ENCODE results near the gene GDPD5. TPM values are rescaled to one million over a fixed set of nuclear protein-coding genes. Genes with fewer than 3 reads are reported as not detected.

GDPD5 gene
- total and polyA plus RNA-seq, 4 experiments from 2014 or later: 11.0 to 160 (median 85.7) TPM

- Mint-ChIP-seq H3K36me3 (peaks cover 0 to 4% of the 10 kb centered on the region in 2 donors), H3K27ac (peak overlapping the region in 5 of 7 donors; percentile 61 to 88 (median 81)), H3K4me1 (peaks cover 14 to 43% (median 22%) of the 10 kb centered on the region in 4 donors), H3K9me3 (peaks cover 0 to 5% (median 0%) of the 10 kb centered on the region in 8 donors), H3K27me3 (peaks cover 8 to 26% of the 10 kb centered on the region in 2 donors), H3K4me3 (peak overlapping the region; percentile 68 to 85 (median 80))
- ChIA-PET POLR2A (ENCODE audit: partially characterized antibody) (interaction anchor here (0.9 to 4.2 kb wide), 10 partner anchors 21 to 385 kb away, joined by 3 to 39 read pairs (median 5); partner anchors contain the start of genes GDPD5, RPS3 and SERPINH1), CTCF (ENCODE audit: partially characterized antibody) (interaction anchor here (1.1 to 7.7 kb wide), 3 partner anchors 22 to 29 kb away, joined by 3 to 29 read pairs (median 5); partner anchors contain the start of gene RPS3)
- no peaks in the 10 kb centered on the region for H3K36me3 ChIP-seq (ENCODE audit: insufficient read depth, low read length)
- H3K27ac ChIP-seq (ENCODE audit: low read depth, low read length): no peak overlapping the region
- H3K9me3 ChIP-seq (ENCODE audit: control insufficient read depth in 1 of 2, low read length in 2 of 2): no peaks in the 10 kb centered on the region
- DNase-seq: no peak
- peaks cover 25% of the 10 kb centered on the region for H3K4me1 ChIP-seq (ENCODE audit: insufficient read depth, low read length)
- H3K27me3 ChIP-seq (ENCODE audit: insufficient read depth, low read length): peaks cover 6% of the 10 kb centered on the region
- H3K4me3 ChIP-seq (ENCODE audit: low read length in 2 of 2): no peak overlapping the region
- intact Hi-C loops (cut with micrococcal nuclease): no loop called here
Measured at GRCh38 chr11:75428989-75429640, 96.6 kb downstream of the GDPD5 start.

- Histone ChIP-seq H3K4me3 (ENCODE audit: low read length in 2 of 2) (peak overlapping the region in 1 of 2 donors; percentile 16), H3K27me3 (ENCODE audit: insufficient read depth, low read length) (peaks cover 6% of the 10 kb centered on the region), H3K36me3 (ENCODE audit: insufficient read depth, low read length) (no peaks in the 10 kb centered on the region), H3K27ac (ENCODE audit: low read depth, low read length) (no peak overlapping the region), H3K9me3 (ENCODE audit: control insufficient read depth in 1 of 2, low read length in 2 of 2) (no peaks in the 10 kb centered on the region), H3K4me1 (ENCODE audit: insufficient read depth, low read length) (peaks cover 25% of the 10 kb centered on the region)
- intact Hi-C loops (cut with micrococcal nuclease): no loop called here
- H3K36me3 Mint-ChIP-seq: peaks cover under 1 to 7% of the 10 kb centered on the region in 2 donors
- ChIA-PET POLR2A (ENCODE audit: partially characterized antibody) (interaction anchor here (0.9 to 4.2 kb wide), 4 partner anchors 15 to 97 kb away, joined by 3 to 39 read pairs (median 3); partner anchors contain the start of genes GDPD5 and RPS3), CTCF (ENCODE audit: partially characterized antibody) (interaction anchor here (0.6 to 7.7 kb wide), 6 partner anchors 12 to 149 kb away, joined by 3 to 29 read pairs (median 3); no protein-coding TSS in a partner anchor)
- H3K4me3 Mint-ChIP-seq: peak overlapping the region in 7 of 8 donors; percentile 10 to 82 (median 65)
- peaks cover 14 to 42% (median 22%) of the 10 kb centered on the region in 4 donors for H3K4me1 Mint-ChIP-seq
- peaks cover 7 to 24% of the 10 kb centered on the region in 2 donors for H3K27me3 Mint-ChIP-seq
- peaks cover 0 to 5% (median 0%) of the 10 kb centered on the region in 8 donors for H3K9me3 Mint-ChIP-seq
- DNase-seq: peak; percentile 46 to 82 (median 55)
- H3K27ac Mint-ChIP-seq: peak overlapping the region; percentile 57 to 90 (median 68)
Measured at GRCh38 chr11:75428281-75428724, 97.4 kb downstream of the GDPD5 start.

- H3K4me3 Mint-ChIP-seq: peak overlapping the region in 1 of 8 donors; percentile 4
- Histone ChIP-seq H3K4me3 (ENCODE audit: low read length in 2 of 2) (no peak overlapping the region), H3K27me3 (ENCODE audit: insufficient read depth, low read length) (peaks cover 6% of the 10 kb centered on the region), H3K36me3 (ENCODE audit: insufficient read depth, low read length) (no peaks in the 10 kb centered on the region), H3K27ac (ENCODE audit: low read depth, low read length) (no peak overlapping the region), H3K9me3 (ENCODE audit: control insufficient read depth in 1 of 2, low read length in 2 of 2) (no peaks in the 10 kb centered on the region), H3K4me1 (ENCODE audit: insufficient read depth, low read length) (peaks cover 25% of the 10 kb centered on the region)
- H3K36me3 Mint-ChIP-seq: peaks cover 4 to 10% of the 10 kb centered on the region in 2 donors
- no peak for DNase-seq
- ChIA-PET CTCF (ENCODE audit: partially characterized antibody) (interaction anchor here (2.0 to 7.7 kb wide), 2 partner anchors 20 to 39 kb away, joined by 6 to 29 read pairs; no protein-coding TSS in a partner anchor), POLR2A (ENCODE audit: partially characterized antibody) (interaction anchor here (1.0 kb wide), 1 partner anchor 27 kb away, joined by 5 read pairs; no protein-coding TSS in a partner anchor)
- peaks cover 4 to 19% of the 10 kb centered on the region in 2 donors for H3K27me3 Mint-ChIP-seq
- H3K9me3 Mint-ChIP-seq: peaks cover 0 to 5% (median 0%) of the 10 kb centered on the region in 8 donors
- peak overlapping the region in 1 of 7 donors; percentile 88 for H3K27ac Mint-ChIP-seq
- intact Hi-C loops (cut with micrococcal nuclease): no loop called here
- peaks cover 13 to 35% (median 21%) of the 10 kb centered on the region in 4 donors for H3K4me1 Mint-ChIP-seq
Measured at GRCh38 chr11:75427181-75427580, 98.6 kb downstream of the GDPD5 start.

- Mint-ChIP-seq H3K4me3 (no peak overlapping the region), H3K27ac (peak overlapping the region in 1 of 7 donors; percentile 52), H3K36me3 (peaks cover 4 to 12% of the 10 kb centered on the region in 2 donors), H3K27me3 (peaks cover 4 to 16% of the 10 kb centered on the region in 2 donors), H3K4me1 (peaks cover 13 to 33% (median 21%) of the 10 kb centered on the region in 4 donors), H3K9me3 (peaks cover 0 to 5% (median 0%) of the 10 kb centered on the region in 8 donors)
- CTCF ChIA-PET (ENCODE audit: partially characterized antibody): interaction anchor here (1.8 to 7.7 kb wide), 3 partner anchors 19 to 38 kb away, joined by 6 to 29 read pairs (median 7); no protein-coding TSS in a partner anchor
- Histone ChIP-seq H3K27me3 (ENCODE audit: insufficient read depth, low read length) (peaks cover 6% of the 10 kb centered on the region), H3K9me3 (ENCODE audit: control insufficient read depth in 1 of 2, low read length in 2 of 2) (no peaks in the 10 kb centered on the region), H3K27ac (ENCODE audit: low read depth, low read length) (no peak overlapping the region), H3K36me3 (ENCODE audit: insufficient read depth, low read length) (no peaks in the 10 kb centered on the region), H3K4me1 (ENCODE audit: insufficient read depth, low read length) (peaks cover 25% of the 10 kb centered on the region), H3K4me3 (ENCODE audit: low read length in 2 of 2) (no peak overlapping the region)
- intact Hi-C loops (cut with micrococcal nuclease): no loop called here
- POLR2A ChIA-PET (ENCODE audit: partially characterized antibody): interaction anchor here (0.6 kb wide), 1 partner anchor 70 kb away, joined by 3 read pairs; no protein-coding TSS in a partner anchor
- no peak for DNase-seq
Measured at GRCh38 chr11:75426720-75427086, 99.0 kb downstream of the GDPD5 start.

GRCh38 chr11:75425422-75425821, 100.3 kb downstream of the GDPD5 start:
- peaks cover 4 to 11% of the 10 kb centered on the region in 2 donors for H3K36me3 Mint-ChIP-seq
- no peaks in the 10 kb centered on the region for H3K9me3 ChIP-seq (ENCODE audit: control insufficient read depth in 1 of 2, low read length in 2 of 2)
- no peak overlapping the region for H3K27ac ChIP-seq (ENCODE audit: low read depth, low read length)
- intact Hi-C loops (cut with micrococcal nuclease): no loop called here
- H3K27me3 Mint-ChIP-seq: peaks cover 0 to 5% of the 10 kb centered on the region in 2 donors
- CTCF ChIA-PET (ENCODE audit: partially characterized antibody): interaction anchor here (0.7 to 7.7 kb wide), 8 partner anchors 11 to 155 kb away, joined by 3 to 29 read pairs (median 5); partner anchors contain the start of gene GDPD5
- no peaks in the 10 kb centered on the region for H3K36me3 ChIP-seq (ENCODE audit: insufficient read depth, low read length)
- H3K9me3 Mint-ChIP-seq: peaks cover 0 to 5% (median 0%) of the 10 kb centered on the region in 8 donors
- POLR2A ChIA-PET (ENCODE audit: partially characterized antibody): no interaction called here
- no peak overlapping the region for H3K27ac Mint-ChIP-seq
- peaks cover 5 to 20% (median 13%) of the 10 kb centered on the region in 4 donors for H3K4me1 Mint-ChIP-seq
- H3K4me1 ChIP-seq (ENCODE audit: insufficient read depth, low read length): peaks cover 16% of the 10 kb centered on the region
- no peak for DNase-seq
- H3K4me3 Mint-ChIP-seq: no peak overlapping the region
- H3K27me3 ChIP-seq (ENCODE audit: insufficient read depth, low read length): no peaks in the 10 kb centered on the region
- H3K4me3 ChIP-seq (ENCODE audit: low read length in 2 of 2): no peak overlapping the region

GRCh38 chr11:75424396-75424795, 101.3 kb downstream of the GDPD5 start:
- ChIA-PET POLR2A (ENCODE audit: partially characterized antibody) (no interaction called here), CTCF (ENCODE audit: partially characterized antibody) (interaction anchor here (1.3 to 7.7 kb wide), 3 partner anchors 10 to 110 kb away, joined by 3 to 29 read pairs (median 10); no protein-coding TSS in a partner anchor)
- Histone ChIP-seq H3K27me3 (ENCODE audit: insufficient read depth, low read length) (no peaks in the 10 kb centered on the region), H3K27ac (ENCODE audit: low read depth, low read length) (no peak overlapping the region), H3K4me1 (ENCODE audit: insufficient read depth, low read length) (peaks cover 9% of the 10 kb centered on the region), H3K9me3 (ENCODE audit: control insufficient read depth in 1 of 2, low read length in 2 of 2) (no peaks in the 10 kb centered on the region), H3K36me3 (ENCODE audit: insufficient read depth, low read length) (no peaks in the 10 kb centered on the region), H3K4me3 (ENCODE audit: low read length in 2 of 2) (no peak overlapping the region)
- no peak for DNase-seq
- intact Hi-C loops (cut with micrococcal nuclease): no loop called here
- Mint-ChIP-seq H3K27ac (peak overlapping the region in 3 of 7 donors; percentile 11 to 30 (median 23)), H3K4me1 (peaks cover 3 to 18% (median 11%) of the 10 kb centered on the region in 4 donors), H3K9me3 (peaks cover 0 to 4% (median 0%) of the 10 kb centered on the region in 8 donors), H3K4me3 (peak overlapping the region in 1 of 8 donors; percentile 1), H3K36me3 (peaks cover 4 to 11% of the 10 kb centered on the region in 2 donors), H3K27me3 (peaks cover 0 to 5% of the 10 kb centered on the region in 2 donors)

Data from CD4-positive, alpha-beta memory T cell (primary cell).